ENCODE measurements around the gene FAM13A.

FAM13A gene

GRCh38 chr4:88797725-88798124 is 259.3 kb downstream of the FAM13A start:
- DNase-seq (ENCODE audit: low read depth in 1 of 2, low spot score in 1 of 2), result no peak
- no peaks in the 10 kb centered on the region for H3K27me3 ChIP-seq (ENCODE audit: insufficient read depth, poor library complexity, severe bottlenecking)
- no peak overlapping the region for H3K4me3 ChIP-seq (replicated peaks; ENCODE audit: insufficient read depth, low read length)
- no peak overlapping the region for H3K27ac ChIP-seq (replicated peaks)
- TF ChIP-seq, protein P1, sequence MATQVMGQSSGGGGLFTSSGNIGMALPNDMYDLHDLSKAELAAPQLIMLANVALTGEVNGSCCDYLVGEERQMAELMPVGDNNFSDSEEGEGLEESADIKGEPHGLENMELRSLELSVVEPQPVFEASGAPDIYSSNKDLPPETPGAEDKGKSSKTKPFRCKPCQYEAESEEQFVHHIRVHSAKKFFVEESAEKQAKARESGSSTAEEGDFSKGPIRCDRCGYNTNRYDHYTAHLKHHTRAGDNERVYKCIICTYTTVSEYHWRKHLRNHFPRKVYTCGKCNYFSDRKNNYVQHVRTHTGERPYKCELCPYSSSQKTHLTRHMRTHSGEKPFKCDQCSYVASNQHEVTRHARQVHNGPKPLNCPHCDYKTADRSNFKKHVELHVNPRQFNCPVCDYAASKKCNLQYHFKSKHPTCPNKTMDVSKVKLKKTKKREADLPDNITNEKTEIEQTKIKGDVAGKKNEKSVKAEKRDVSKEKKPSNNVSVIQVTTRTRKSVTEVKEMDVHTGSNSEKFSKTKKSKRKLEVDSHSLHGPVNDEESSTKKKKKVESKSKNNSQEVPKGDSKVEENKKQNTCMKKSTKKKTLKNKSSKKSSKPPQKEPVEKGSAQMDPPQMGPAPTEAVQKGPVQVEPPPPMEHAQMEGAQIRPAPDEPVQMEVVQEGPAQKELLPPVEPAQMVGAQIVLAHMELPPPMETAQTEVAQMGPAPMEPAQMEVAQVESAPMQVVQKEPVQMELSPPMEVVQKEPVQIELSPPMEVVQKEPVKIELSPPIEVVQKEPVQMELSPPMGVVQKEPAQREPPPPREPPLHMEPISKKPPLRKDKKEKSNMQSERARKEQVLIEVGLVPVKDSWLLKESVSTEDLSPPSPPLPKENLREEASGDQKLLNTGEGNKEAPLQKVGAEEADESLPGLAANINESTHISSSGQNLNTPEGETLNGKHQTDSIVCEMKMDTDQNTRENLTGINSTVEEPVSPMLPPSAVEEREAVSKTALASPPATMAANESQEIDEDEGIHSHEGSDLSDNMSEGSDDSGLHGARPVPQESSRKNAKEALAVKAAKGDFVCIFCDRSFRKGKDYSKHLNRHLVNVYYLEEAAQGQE (IDR thresholded peaks at IDR 0.05; ENCODE audit: insufficient replicate concordance, low read depth), result no peak
- no peak for TF ChIP-seq POLR2AphosphoS5 (IDR thresholded peaks at IDR 0.05; ENCODE audit: low read depth)
- TF ChIP-seq GABPA (IDR thresholded peaks at IDR 0.05; ENCODE audit: low read depth), result no peak
- TF ChIP-seq CTCF (IDR thresholded peaks at IDR 0.05; ENCODE audit: insufficient read depth, low read length), result no peak
- no peak for TF ChIP-seq SPI1 (IDR thresholded peaks at IDR 0.05; ENCODE audit: borderline replicate concordance, low read depth)

DNA sequence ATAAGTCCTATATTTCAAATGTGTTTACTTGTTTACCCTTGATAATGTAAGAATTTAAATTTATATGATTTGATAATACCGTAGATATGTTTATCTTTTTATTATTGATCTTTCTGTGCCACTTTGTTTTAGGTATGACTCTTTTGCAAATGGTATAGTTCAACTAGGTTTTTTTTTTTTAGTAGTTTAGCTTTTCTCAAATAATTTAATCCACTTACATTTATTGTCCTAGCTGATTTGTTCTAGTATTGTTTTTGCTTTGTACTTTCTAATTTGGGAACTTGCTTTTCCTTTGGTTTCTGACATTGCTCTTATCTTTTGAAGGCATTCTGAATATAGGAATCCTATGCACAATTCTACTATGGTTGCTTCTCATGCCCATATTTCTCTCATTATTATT is 260.4 kb downstream of the FAM13A start:
- Histone ChIP-seq H3K27ac (replicated peaks) (no peak overlapping the region), H3K4me3 (replicated peaks; ENCODE audit: insufficient read depth, low read length) (no peak overlapping the region), H3K27me3 (ENCODE audit: insufficient read depth, poor library complexity, severe bottlenecking) (no peaks in the 10 kb centered on the region)
- no peak for TF ChIP-seq GABPA (IDR thresholded peaks at IDR 0.05; ENCODE audit: low read depth)
- no peak for DNase-seq (ENCODE audit: low read depth in 1 of 2, low spot score in 1 of 2)

DNA sequence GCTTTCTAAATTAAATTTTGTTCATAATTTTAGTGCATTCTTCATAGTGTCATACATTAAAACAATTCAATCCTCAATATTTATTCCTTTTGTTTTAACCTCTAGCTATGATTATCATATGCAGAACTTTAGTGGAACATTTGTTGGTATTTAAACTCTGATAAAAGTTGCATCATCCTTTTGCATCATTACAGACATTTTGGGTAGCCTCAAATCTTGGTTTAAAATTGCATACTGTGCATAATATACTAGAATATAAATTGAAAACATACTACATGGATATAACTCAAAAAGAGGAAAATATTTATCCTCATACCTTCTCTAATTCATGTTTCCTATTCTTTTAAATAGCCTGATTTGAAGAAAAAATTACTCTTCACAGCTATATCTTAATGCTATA is 262.0 kb downstream of the FAM13A start:
- Histone ChIP-seq H3K4me3 (replicated peaks; ENCODE audit: insufficient read depth, low read length) (no peak overlapping the region), H3K27me3 (ENCODE audit: insufficient read depth, poor library complexity, severe bottlenecking) (no peaks in the 10 kb centered on the region), H3K27ac (replicated peaks) (no peak overlapping the region)
- no peak for DNase-seq (ENCODE audit: low read depth in 1 of 2, low spot score in 1 of 2)
- TF ChIP-seq SPI1 (IDR thresholded peaks at IDR 0.05; ENCODE audit: borderline replicate concordance, low read depth) (no peak), GABPA (IDR thresholded peaks at IDR 0.05; ENCODE audit: low read depth) (no peak), POLR2AphosphoS5 (IDR thresholded peaks at IDR 0.05; ENCODE audit: low read depth) (no peak), CTCF (IDR thresholded peaks at IDR 0.05; ENCODE audit: insufficient read depth, low read length) (no peak)
- TF ChIP-seq, protein P1 (IDR thresholded peaks at IDR 0.05; ENCODE audit: insufficient replicate concordance, low read depth), result no peak

- H3K27ac ChIP-seq (replicated peaks), result no peak overlapping the region
- no peak overlapping the region for H3K4me3 ChIP-seq (replicated peaks; ENCODE audit: insufficient read depth, low read length)
- DNase-seq (ENCODE audit: low read depth in 1 of 2, low spot score in 1 of 2), result no peak
- TF ChIP-seq GABPA (IDR thresholded peaks at IDR 0.05; ENCODE audit: low read depth) (no peak), POLR2AphosphoS5 (IDR thresholded peaks at IDR 0.05; ENCODE audit: low read depth) (no peak), CTCF (IDR thresholded peaks at IDR 0.05; ENCODE audit: insufficient read depth, low read length) (no peak), SPI1 (IDR thresholded peaks at IDR 0.05; ENCODE audit: borderline replicate concordance, low read depth) (no peak)
- TF ChIP-seq, protein P1 (IDR thresholded peaks at IDR 0.05; ENCODE audit: insufficient replicate concordance, low read depth), result no peak
- H3K27me3 ChIP-seq (ENCODE audit: insufficient read depth, poor library complexity, severe bottlenecking), result no peaks in the 10 kb centered on the region
Observed at GRCh38 chr4:88794087-88794690, 262.8 kb downstream of the FAM13A start.

Data from HL-60 (cell line).